Measurements from ENCODE around the gene CMIP.

Gene CMIP

DNA sequence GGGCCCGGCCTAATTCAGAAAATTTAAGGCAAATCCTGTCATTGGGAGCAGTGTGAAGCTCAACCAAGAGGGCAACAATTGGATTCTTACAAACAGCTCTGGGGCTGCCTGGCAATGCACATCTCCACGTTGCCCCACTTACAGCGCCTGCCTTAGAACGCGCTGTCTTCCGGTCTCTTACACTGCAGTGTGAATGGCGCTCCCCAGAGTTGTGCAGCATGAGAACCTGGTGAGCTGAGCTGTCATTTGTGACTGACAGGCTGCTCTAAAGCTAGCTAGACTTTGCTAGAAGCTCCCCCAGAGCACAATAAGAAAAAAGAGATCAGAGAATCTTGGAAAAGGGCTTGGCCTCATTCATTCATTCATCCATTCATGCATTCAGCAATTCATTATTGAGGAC is 270.0 kb downstream of the CMIP start:
- Histone ChIP-seq H3K9me3 (ENCODE audit: insufficient read depth, low read length) (no peaks in the 10 kb centered on the region), H3K36me3 (ENCODE audit: insufficient read depth, insufficient read length, low read length) (peaks cover under 1% of the 10 kb centered on the region), H3K4me3 (ENCODE audit: insufficient read length, low read depth) (no peak overlapping the region), H3K4me1 (ENCODE audit: insufficient read depth, insufficient read length) (peaks cover 12% of the 10 kb centered on the region), H3K9ac (ENCODE audit: insufficient read length, low read depth) (no peak overlapping the region), H3K27me3 (ENCODE audit: insufficient read depth, insufficient read length) (no peaks in the 10 kb centered on the region)
- DNase-seq (ENCODE audit: low read depth, low spot score): no peak
- TF ChIP-seq ZNF274 (IDR thresholded peaks at IDR 0.05; ENCODE audit: low read depth, low read length) (no peak), YY1 (IDR thresholded peaks at IDR 0.05; ENCODE audit: insufficient read depth, insufficient read length) (no peak), SUZ12 (IDR thresholded peaks at IDR 0.05; ENCODE audit: extremely low read depth, insufficient read depth, insufficient read length) (no peak)

DNA sequence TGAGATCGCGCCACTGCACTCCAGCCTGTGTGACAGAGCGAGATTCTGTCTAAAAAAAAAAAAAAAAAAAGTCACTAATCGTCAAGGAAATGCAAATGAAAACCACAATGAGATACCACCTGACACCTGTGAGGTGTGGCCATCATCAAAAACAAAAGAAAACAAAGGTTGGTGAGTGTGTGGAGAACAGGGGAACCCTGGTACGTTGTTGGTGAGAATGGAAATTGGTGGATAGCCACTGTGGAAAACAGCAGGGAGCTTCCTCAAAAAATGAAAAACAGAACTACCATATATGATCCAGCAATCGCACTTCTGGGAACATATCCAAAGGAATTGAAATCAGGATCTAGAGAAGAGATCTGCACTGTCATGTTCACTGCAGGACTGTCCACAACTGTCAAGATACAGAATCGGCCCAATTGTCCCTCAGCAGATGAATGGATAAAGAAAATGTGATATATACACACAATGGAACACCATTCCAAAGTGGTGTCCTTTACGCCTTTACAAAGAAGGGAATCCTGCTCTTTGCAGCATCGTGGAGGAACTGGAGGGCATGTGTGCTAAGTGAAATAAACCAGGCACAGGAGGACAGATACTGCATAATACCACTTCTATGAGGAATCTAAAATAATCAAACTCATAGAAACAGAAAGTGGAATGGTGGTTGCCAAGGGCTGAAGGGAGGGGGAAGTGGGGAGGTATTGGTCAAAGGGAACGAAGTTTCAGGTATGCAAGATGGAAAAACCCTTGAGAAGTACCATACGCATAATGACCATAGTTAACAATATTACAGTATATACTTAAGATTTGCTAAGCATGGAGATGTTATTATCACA is 271.0 kb downstream of the CMIP start:
- TF ChIP-seq SUZ12 (IDR thresholded peaks at IDR 0.05; ENCODE audit: extremely low read depth, insufficient read depth, insufficient read length) (no peak), ZNF274 (IDR thresholded peaks at IDR 0.05; ENCODE audit: low read depth, low read length) (no peak), YY1 (IDR thresholded peaks at IDR 0.05; ENCODE audit: insufficient read depth, insufficient read length) (no peak)
- Histone ChIP-seq H3K4me3 (ENCODE audit: insufficient read length, low read depth) (no peak overlapping the region), H3K27me3 (ENCODE audit: insufficient read depth, insufficient read length) (no peaks in the 10 kb centered on the region), H3K9ac (ENCODE audit: insufficient read length, low read depth) (no peak overlapping the region), H3K36me3 (ENCODE audit: insufficient read depth, insufficient read length, low read length) (no peaks in the 10 kb centered on the region), H3K4me1 (ENCODE audit: insufficient read depth, insufficient read length) (peaks cover 12% of the 10 kb centered on the region), H3K9me3 (ENCODE audit: insufficient read depth, low read length) (0 out of 2 replicates have a peak, but pooled peaks cover under 1% of the 10 kb centered on the region)
- no peak for DNase-seq (ENCODE audit: low read depth, low spot score)

DNA sequence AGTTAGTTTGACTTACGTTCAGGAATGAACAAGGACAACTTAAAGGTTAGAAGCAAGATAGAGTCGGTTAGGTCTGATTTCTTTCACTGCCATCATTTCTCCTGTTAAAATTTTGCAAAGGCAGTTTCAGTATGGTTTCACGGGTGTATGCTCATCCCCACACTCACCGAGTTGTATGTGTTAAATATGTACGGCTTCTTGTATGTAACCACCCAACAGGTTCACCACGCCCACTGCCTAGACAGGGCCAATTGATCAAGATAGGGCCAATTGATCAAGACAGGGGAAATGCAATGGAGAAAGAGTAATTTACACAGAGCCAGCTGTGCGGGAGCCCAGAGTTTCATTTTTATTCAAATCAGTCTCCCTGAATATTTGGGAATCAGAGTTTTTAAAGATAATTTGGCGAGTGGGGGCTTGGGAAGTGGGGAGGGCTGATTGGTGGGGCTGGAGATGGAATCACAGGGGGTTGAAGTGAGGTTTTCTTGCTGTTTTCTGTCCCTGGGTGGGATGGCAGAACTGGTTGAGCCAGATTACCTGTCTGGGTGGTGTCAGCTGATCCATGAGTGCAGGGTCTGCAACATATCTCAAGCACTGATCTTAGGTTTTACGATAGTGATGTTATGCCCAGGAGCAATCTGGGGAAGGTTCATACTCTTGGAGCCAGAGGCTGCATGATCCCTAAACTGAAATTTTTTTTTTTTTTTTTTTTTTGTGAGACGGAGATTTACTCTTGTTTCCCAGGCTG is 272.0 kb downstream of the CMIP start:
- no peak overlapping the region for H3K9ac ChIP-seq (ENCODE audit: insufficient read length, low read depth)
- no peaks in the 10 kb centered on the region for H3K27me3 ChIP-seq (ENCODE audit: insufficient read depth, insufficient read length)
- H3K4me3 ChIP-seq (ENCODE audit: insufficient read length, low read depth): no peak overlapping the region
- H3K36me3 ChIP-seq (ENCODE audit: insufficient read depth, insufficient read length, low read length): no peaks in the 10 kb centered on the region
- H3K9me3 ChIP-seq (ENCODE audit: insufficient read depth, low read length): 0 out of 2 replicates have a peak, but pooled peaks cover 5% of the 10 kb centered on the region
- TF ChIP-seq YY1 (IDR thresholded peaks at IDR 0.05; ENCODE audit: insufficient read depth, insufficient read length) (no peak), ZNF274 (IDR thresholded peaks at IDR 0.05; ENCODE audit: low read depth, low read length) (no peak), SUZ12 (IDR thresholded peaks at IDR 0.05; ENCODE audit: extremely low read depth, insufficient read depth, insufficient read length) (no peak)
- H3K4me1 ChIP-seq (ENCODE audit: insufficient read depth, insufficient read length): peaks cover 12% of the 10 kb centered on the region
- no peak for DNase-seq (ENCODE audit: low read depth, low spot score)

DNA sequence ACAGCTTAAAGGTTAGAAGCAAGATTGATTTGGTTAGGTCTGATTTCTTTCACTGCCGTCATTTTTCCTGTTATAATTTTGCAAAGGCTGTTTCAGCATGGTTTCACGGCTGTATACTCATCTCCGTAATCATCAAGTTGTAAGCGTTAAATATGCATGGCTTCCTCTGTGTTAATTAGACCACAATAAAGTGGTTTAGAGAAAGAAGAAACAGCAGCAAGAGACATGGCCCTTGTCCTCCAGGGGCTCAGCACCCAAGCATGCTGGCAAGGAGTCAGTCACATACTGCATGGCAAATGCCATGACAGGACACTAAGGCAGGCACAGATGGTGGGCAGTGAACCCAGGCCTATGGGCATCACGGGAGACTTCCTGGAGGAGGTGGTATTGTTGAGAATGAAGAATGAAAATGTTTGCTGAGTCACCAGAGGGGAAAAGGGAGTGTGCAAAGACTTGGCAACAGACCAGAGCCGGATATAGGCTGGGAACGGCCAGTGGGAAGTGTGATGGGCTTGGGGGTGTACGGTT is 273.1 kb downstream of the CMIP start:
- H3K4me1 ChIP-seq (ENCODE audit: insufficient read depth, insufficient read length): peaks cover 7% of the 10 kb centered on the region
- no peak overlapping the region for H3K9ac ChIP-seq (ENCODE audit: insufficient read length, low read depth)
- TF ChIP-seq SUZ12 (IDR thresholded peaks at IDR 0.05; ENCODE audit: extremely low read depth, insufficient read depth, insufficient read length) (no peak), ZNF274 (IDR thresholded peaks at IDR 0.05; ENCODE audit: low read depth, low read length) (no peak), YY1 (IDR thresholded peaks at IDR 0.05; ENCODE audit: insufficient read depth, insufficient read length) (no peak)
- no peak for DNase-seq (ENCODE audit: low read depth, low spot score)
- no peak overlapping the region for H3K4me3 ChIP-seq (ENCODE audit: insufficient read length, low read depth)
- 0 out of 2 replicates have a peak, but pooled peaks cover 5% of the 10 kb centered on the region for H3K9me3 ChIP-seq (ENCODE audit: insufficient read depth, low read length)
- no peaks in the 10 kb centered on the region for H3K36me3 ChIP-seq (ENCODE audit: insufficient read depth, insufficient read length, low read length)
- no peaks in the 10 kb centered on the region for H3K27me3 ChIP-seq (ENCODE audit: insufficient read depth, insufficient read length)

DNA sequence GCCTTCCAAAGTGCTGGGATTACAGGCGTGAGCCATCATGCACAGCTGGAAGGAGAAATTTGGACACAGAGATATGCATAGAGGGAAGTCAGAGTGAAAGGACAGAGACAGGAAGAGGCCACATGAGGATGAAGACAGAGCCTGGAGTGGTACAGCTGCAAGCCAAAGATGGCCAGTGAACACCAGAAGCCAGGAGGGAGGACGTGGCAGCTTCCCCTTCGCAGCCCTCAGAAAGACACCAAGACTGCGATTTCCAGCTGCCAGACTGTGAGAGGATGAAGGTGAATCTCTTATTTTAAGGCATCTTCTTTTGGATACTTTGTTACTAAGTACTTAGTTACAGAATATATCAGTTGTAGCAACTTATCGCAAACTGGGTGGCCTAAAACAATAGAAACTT is 274.0 kb downstream of the CMIP start:
- Histone ChIP-seq H3K36me3 (ENCODE audit: insufficient read depth, insufficient read length, low read length) (no peaks in the 10 kb centered on the region), H3K27me3 (ENCODE audit: insufficient read depth, insufficient read length) (no peaks in the 10 kb centered on the region), H3K4me1 (ENCODE audit: insufficient read depth, insufficient read length) (peaks cover 3% of the 10 kb centered on the region), H3K4me3 (ENCODE audit: insufficient read length, low read depth) (no peak overlapping the region), H3K9ac (ENCODE audit: insufficient read length, low read depth) (no peak overlapping the region), H3K9me3 (ENCODE audit: insufficient read depth, low read length) (0 out of 2 replicates have a peak, but pooled peaks cover 5% of the 10 kb centered on the region)
- no peak for DNase-seq (ENCODE audit: low read depth, low spot score)
- TF ChIP-seq ZNF274 (IDR thresholded peaks at IDR 0.05; ENCODE audit: low read depth, low read length): no peak
- no peak for TF ChIP-seq SUZ12 (IDR thresholded peaks at IDR 0.05; ENCODE audit: extremely low read depth, insufficient read depth, insufficient read length)
- no peak for TF ChIP-seq YY1 (IDR thresholded peaks at IDR 0.05; ENCODE audit: insufficient read depth, insufficient read length)

DNA sequence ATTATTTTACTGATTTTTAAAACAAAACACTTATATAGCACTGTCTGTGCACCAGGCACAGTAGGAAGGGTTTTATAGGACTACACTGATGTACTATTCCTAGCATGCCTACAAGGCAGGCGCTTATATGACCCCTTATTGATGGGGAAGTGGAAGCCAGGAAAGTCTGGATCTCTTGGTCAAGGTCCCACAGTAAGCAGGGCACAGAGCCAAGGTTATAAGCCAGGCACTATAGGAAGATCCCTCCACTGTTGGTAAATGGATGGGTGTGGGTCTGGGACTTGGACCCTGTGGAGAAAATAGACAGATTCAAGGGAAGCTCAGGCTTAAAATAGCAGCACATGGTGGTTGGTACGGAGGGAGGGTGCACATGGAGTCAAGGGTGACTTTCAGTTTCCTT is 275.4 kb downstream of the CMIP start:
- TF ChIP-seq YY1 (IDR thresholded peaks at IDR 0.05; ENCODE audit: insufficient read depth, insufficient read length): no peak
- TF ChIP-seq SUZ12 (IDR thresholded peaks at IDR 0.05; ENCODE audit: extremely low read depth, insufficient read depth, insufficient read length): no peak
- TF ChIP-seq ZNF274 (IDR thresholded peaks at IDR 0.05; ENCODE audit: low read depth, low read length): no peak
- H3K36me3 ChIP-seq (ENCODE audit: insufficient read depth, insufficient read length, low read length): no peaks in the 10 kb centered on the region
- 0 out of 2 replicates have a peak, but pooled peaks cover 5% of the 10 kb centered on the region for H3K9me3 ChIP-seq (ENCODE audit: insufficient read depth, low read length)
- no peak overlapping the region for H3K4me3 ChIP-seq (ENCODE audit: insufficient read length, low read depth)
- DNase-seq (ENCODE audit: low read depth, low spot score): no peak
- H3K9ac ChIP-seq (ENCODE audit: insufficient read length, low read depth): no peak overlapping the region
- H3K4me1 ChIP-seq (ENCODE audit: insufficient read depth, insufficient read length): no peaks in the 10 kb centered on the region
- H3K27me3 ChIP-seq (ENCODE audit: insufficient read depth, insufficient read length): no peaks in the 10 kb centered on the region

Data from NT2/D1 (cell line).